SK-N-SH treated with all-trans-retinoic acid at 6 μM for 48 hours (cell line): ENCODE data around the gene FBH1.

Experiments used
- ATAC-seq: fragments of 200-7000 bp; cut with Tn5 transposase; 3 replicates; pipeline ENCODE4 v1.9.1; 2020; ENCODE audit warnings: mild to moderate bottlenecking, moderate library complexity
- ARNTL ChIP-seq: fragments of 450-650 bp; formaldehyde crosslinking; IDR thresholded peaks from 2 replicates; pipeline ENCODE4 v1.5.0; 2020; ENCODE audit warnings: low read depth, mild to moderate bottlenecking, moderate library complexity, borderline replicate concordance
- BACH2 ChIP-seq: fragments of 250-450 bp; sonication (Bioruptor Pico); IDR thresholded peaks from 2 replicates; pipeline ENCODE4 v1.9.0; 2021; ENCODE audit warnings: mild to moderate bottlenecking, borderline replicate concordance
- CSDC2 ChIP-seq: fragments of 250-450 bp; sonication (Bioruptor Pico); IDR thresholded peaks from 2 replicates; pipeline ENCODE4 v1.5.0; 2020; ENCODE audit warnings: mild to moderate bottlenecking, moderate library complexity
- ESRRG ChIP-seq: fragments of 250-450 bp; sonication (Bioruptor Pico); IDR thresholded peaks from 2 replicates; pipeline ENCODE4 v1.6.1; 2021; ENCODE audit warnings: mild to moderate bottlenecking
- GLIS3 ChIP-seq: fragments of 250-450 bp; sonication (Bioruptor Pico); IDR thresholded peaks from 2 replicates; pipeline ENCODE4 v1.5.0; 2020; ENCODE audit warnings: mild to moderate bottlenecking, moderate library complexity
- ISL1 ChIP-seq: fragments of 250-450 bp; sonication (Bioruptor Pico); IDR thresholded peaks from 2 replicates; pipeline ENCODE4 v2.1.2; 2022; ENCODE audit warnings: mild to moderate bottlenecking, moderate library complexity
- OSR1 ChIP-seq: fragments of 250-450 bp; sonication (Bioruptor Pico); IDR thresholded peaks from 2 replicates; pipeline ENCODE4 v1.8.0; 2022; ENCODE audit warnings: moderate library complexity, mild to moderate bottlenecking, inconsistent platforms
- PPARA ChIP-seq: fragments of 250-450 bp; sonication (Bioruptor Pico); IDR thresholded peaks from 2 replicates; pipeline ENCODE4 v1.5.0; 2020; ENCODE audit warnings: mild to moderate bottlenecking, borderline replicate concordance
- RARB ChIP-seq: fragments of 250-450 bp; sonication (Bioruptor Pico); IDR thresholded peaks from 2 replicates; pipeline ENCODE4 v1.8.0; 2021; ENCODE audit warnings: mild to moderate bottlenecking, moderate library complexity
- SNAI2 ChIP-seq: fragments of 250-450 bp; sonication (Bioruptor Pico); IDR thresholded peaks from 2 replicates; pipeline ENCODE4 v1.5.0; 2020; ENCODE audit warnings: mild to moderate bottlenecking, moderate library complexity
- TCF4 ChIP-seq: fragments of 250-450 bp; sonication (Bioruptor Pico); IDR thresholded peaks from 2 replicates; pipeline ENCODE4 v1.8.0; 2021; ENCODE audit warnings: mild to moderate bottlenecking, moderate library complexity, borderline replicate concordance
- TOX ChIP-seq: fragments of 250-450 bp; sonication (Bioruptor Pico); IDR thresholded peaks from 2 replicates; pipeline ENCODE4 v1.8.0; 2021; ENCODE audit warnings: mild to moderate bottlenecking, moderate library complexity, borderline replicate concordance
- ZFP3 ChIP-seq: fragments of 250-450 bp; sonication (Bioruptor Pico); IDR thresholded peaks from 2 replicates; pipeline ENCODE4 v1.5.0; 2020; ENCODE audit warnings: mild to moderate bottlenecking, moderate library complexity
- ZFP30 ChIP-seq: fragments of 450-650 bp; formaldehyde crosslinking; IDR thresholded peaks from 2 replicates; pipeline ENCODE4 v1.5.0; 2022; ENCODE audit warnings: mild to moderate bottlenecking, moderate library complexity
- ZNF565 ChIP-seq: fragments of 450-650 bp; formaldehyde crosslinking; conservative IDR thresholded peaks from 2 replicates; pipeline ENCODE4 v1.5.0; 2020; ENCODE audit warnings: low read depth, mild to moderate bottlenecking, moderate library complexity
- ZNF70 ChIP-seq: fragments of 450-650 bp; formaldehyde crosslinking; IDR thresholded peaks from 2 replicates; pipeline ENCODE4 v1.5.0; 2020; ENCODE audit warnings: mild to moderate bottlenecking, moderate library complexity
- ZNF8 ChIP-seq: fragments of 450-650 bp; formaldehyde crosslinking; IDR thresholded peaks from 2 replicates; pipeline ENCODE4 v1.5.0; 2020; ENCODE audit warnings: mild to moderate bottlenecking, moderate library complexity
- TF ChIP-seq, protein P1 (sequence below): fragments of 250-450 bp; sonication (Bioruptor Pico); IDR thresholded peaks from 2 replicates; pipeline ENCODE4 v1.5.0; 2020; ENCODE audit warnings: mild to moderate bottlenecking, moderate library complexity
- TF ChIP-seq, protein P2 (sequence below): fragments of 250-450 bp; sonication (Bioruptor Pico); IDR thresholded peaks from 2 replicates; pipeline ENCODE4 v1.5.1; 2020; ENCODE audit warnings: low read depth, mild to moderate bottlenecking, moderate library complexity
- TF ChIP-seq, protein P3 (sequence below): fragments of 250-450 bp; sonication (Bioruptor Pico); IDR thresholded peaks from 2 replicates; pipeline ENCODE4 v1.5.1; 2021; ENCODE audit warnings: mild to moderate bottlenecking, moderate library complexity
- TF ChIP-seq, protein P4 (sequence below): fragments of 250-450 bp; sonication (Bioruptor Pico); IDR thresholded peaks from 2 replicates; pipeline ENCODE4 v1.8.0; 2021; ENCODE audit warnings: low read depth, mild to moderate bottlenecking, moderate library complexity, borderline replicate concordance

The FBH1 gene

DNA sequence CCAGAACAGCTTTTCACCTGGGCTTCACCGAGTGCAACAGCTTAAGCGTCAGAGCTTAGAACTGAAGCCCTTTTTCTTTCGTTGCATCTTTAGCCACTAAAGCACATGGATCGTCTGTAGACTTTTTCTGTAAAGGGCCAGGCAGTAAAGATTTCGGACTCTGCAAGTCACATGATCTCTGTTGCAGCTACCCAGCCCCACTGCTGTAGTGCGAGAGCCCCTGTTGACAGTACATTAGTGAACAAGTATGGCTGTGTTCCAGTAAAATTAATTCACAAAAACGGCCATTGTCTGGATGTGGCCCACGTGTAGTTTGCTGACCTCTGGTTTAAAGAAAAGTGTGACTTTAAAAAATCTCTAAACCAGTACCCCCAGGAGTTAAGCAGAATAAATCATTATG is 39.4 kb downstream of the FBH1 start (continued):
- TF ChIP-seq, protein P1, sequence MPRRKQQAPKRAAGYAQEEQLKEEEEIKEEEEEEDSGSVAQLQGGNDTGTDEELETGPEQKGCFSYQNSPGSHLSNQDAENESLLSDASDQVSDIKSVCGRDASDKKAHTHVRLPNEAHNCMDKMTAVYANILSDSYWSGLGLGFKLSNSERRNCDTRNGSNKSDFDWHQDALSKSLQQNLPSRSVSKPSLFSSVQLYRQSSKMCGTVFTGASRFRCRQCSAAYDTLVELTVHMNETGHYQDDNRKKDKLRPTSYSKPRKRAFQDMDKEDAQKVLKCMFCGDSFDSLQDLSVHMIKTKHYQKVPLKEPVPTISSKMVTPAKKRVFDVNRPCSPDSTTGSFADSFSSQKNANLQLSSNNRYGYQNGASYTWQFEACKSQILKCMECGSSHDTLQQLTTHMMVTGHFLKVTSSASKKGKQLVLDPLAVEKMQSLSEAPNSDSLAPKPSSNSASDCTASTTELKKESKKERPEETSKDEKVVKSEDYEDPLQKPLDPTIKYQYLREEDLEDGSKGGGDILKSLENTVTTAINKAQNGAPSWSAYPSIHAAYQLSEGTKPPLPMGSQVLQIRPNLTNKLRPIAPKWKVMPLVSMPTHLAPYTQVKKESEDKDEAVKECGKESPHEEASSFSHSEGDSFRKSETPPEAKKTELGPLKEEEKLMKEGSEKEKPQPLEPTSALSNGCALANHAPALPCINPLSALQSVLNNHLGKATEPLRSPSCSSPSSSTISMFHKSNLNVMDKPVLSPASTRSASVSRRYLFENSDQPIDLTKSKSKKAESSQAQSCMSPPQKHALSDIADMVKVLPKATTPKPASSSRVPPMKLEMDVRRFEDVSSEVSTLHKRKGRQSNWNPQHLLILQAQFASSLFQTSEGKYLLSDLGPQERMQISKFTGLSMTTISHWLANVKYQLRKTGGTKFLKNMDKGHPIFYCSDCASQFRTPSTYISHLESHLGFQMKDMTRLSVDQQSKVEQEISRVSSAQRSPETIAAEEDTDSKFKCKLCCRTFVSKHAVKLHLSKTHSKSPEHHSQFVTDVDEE: no peak
- TF ChIP-seq ESRRG (CRISPR knock-in tag) (no peak), ARNTL (CRISPR knock-in tag) (no peak)

DNA sequence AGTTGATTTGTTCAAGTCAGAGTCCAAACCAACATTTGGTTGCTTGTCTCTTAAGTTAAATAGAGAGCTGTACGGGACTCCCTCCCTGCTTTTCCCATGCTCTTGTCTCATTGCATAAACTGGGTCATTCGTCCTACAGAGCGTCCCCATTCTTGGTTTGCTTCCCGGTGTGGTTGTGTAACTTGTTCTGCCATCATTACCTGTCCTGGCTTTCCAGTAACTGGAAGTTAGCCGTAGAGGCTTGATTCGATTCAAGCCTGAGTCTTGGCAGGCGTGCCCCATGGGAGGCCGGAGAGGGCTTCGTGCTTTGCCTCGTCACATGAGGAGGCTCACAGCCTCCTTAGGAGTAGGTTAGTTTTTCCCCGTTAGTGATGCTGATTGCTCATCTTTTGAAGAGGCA is 40.2 kb downstream of the FBH1 start:
- no peak for TF ChIP-seq TCF4
- TF ChIP-seq, all 23 proteins: peak for 0
- no peak for ATAC-seq

DNA sequence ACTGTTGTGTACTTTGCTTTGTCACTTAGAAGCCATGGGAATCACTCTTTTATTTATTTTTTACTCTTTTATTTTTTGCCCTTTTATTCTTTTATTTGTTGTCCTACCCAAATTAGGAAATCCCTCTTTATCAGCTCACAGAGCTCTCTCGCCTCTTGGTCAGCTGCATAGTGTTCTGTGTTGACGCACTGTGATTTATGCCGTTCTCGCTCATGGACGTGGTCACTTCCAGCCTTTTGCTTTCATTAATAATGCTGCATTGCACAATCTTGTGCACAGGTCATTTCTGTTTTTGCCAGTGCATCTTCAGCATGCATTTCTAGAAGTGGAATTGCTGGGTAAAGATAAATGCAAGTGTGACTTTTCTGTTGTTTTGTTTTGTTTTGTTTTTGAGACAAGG is 42.3 kb downstream of the FBH1 start:
- no peak for ATAC-seq
- TF ChIP-seq ZNF8 (CRISPR knock-in tag) (no peak), ISL1 (CRISPR knock-in tag) (no peak), ARNTL (CRISPR knock-in tag) (no peak), TOX (CRISPR knock-in tag) (no peak), TCF4 (no peak), OSR1 (no peak), GLIS3 (no peak), ZNF565 (CRISPR knock-in tag) (no peak), BACH2 (CRISPR knock-in tag) (no peak), CSDC2 (CRISPR knock-in tag) (no peak), PPARA (CRISPR knock-in tag) (no peak), ZNF70 (CRISPR knock-in tag) (no peak), ESRRG (CRISPR knock-in tag) (no peak)
- TF ChIP-seq, protein P2, sequence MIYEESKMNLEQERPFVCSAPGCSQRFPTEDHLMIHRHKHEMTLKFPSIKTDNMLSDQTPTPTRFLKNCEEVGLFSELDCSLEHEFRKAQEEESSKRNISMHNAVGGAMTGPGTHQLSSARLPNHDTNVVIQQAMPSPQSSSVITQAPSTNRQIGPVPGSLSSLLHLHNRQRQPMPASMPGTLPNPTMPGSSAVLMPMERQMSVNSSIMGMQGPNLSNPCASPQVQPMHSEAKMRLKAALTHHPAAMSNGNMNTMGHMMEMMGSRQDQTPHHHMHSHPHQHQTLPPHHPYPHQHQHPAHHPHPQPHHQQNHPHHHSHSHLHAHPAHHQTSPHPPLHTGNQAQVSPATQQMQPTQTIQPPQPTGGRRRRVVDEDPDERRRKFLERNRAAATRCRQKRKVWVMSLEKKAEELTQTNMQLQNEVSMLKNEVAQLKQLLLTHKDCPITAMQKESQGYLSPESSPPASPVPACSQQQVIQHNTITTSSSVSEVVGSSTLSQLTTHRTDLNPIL (CRISPR knock-in tag): no peak
- TF ChIP-seq, protein P3, sequence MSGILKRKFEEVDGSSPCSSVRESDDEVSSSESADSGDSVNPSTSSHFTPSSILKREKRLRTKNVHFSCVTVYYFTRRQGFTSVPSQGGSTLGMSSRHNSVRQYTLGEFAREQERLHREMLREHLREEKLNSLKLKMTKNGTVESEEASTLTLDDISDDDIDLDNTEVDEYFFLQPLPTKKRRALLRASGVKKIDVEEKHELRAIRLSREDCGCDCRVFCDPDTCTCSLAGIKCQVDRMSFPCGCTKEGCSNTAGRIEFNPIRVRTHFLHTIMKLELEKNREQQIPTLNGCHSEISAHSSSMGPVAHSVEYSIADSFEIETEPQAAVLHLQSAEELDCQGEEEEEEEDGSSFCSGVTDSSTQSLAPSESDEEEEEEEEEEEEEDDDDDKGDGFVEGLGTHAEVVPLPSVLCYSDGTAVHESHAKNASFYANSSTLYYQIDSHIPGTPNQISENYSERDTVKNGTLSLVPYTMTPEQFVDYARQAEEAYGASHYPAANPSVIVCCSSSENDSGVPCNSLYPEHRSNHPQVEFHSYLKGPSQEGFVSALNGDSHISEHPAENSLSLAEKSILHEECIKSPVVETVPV (CRISPR knock-in tag): no peak
- TF ChIP-seq, protein P4, sequence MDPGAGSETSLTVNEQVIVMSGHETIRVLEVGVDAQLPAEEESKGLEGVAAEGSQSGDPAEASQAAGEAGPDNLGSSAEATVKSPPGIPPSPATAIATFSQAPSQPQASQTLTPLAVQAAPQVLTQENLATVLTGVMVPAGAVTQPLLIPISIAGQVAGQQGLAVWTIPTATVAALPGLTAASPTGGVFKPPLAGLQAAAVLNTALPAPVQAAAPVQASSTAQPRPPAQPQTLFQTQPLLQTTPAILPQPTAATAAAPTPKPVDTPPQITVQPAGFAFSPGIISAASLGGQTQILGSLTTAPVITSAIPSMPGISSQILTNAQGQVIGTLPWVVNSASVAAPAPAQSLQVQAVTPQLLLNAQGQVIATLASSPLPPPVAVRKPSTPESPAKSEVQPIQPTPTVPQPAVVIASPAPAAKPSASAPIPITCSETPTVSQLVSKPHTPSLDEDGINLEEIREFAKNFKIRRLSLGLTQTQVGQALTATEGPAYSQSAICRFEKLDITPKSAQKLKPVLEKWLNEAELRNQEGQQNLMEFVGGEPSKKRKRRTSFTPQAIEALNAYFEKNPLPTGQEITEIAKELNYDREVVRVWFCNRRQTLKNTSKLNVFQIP (CRISPR knock-in tag): no peak

DNA sequence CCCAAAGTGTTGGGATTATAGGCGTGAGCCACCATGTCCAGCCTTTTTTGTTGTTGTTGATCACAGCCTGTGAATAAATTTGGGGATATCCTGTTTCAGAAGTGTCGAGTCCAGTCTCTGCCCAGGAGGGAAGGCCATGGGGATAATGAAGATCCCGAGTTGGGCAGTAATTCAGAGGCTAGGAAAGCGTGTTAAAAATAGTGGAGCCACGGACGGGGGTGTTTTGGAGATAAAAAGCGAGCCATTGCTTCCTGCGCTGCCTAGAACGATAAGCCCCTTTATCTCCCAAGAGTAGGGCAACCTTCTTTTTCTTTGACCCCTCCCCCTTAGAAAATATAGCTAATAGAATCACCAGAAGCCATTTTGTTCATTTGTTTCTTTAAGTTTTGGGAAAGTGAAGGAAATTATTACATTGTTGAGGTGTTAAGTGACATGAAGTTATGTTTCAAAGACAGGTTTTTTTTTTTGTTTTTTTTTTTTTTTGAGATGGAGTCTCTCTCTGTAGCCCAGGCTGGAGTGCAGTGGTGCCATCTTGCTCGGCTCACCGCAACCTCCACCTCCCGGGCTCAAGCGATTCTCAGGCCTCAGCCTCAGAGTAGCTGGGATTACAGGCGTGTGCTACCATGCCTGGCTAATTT is 44.0 kb downstream of the FBH1 start:
- TF ChIP-seq RARB (CRISPR knock-in tag): no peak
- TF ChIP-seq SNAI2 (CRISPR knock-in tag): no peak
- TF ChIP-seq ZNF70 (CRISPR knock-in tag): no peak
- TF ChIP-seq ZFP3 (CRISPR knock-in tag): no peak
- TF ChIP-seq, protein P3 (CRISPR knock-in tag): no peak
- TF ChIP-seq ARNTL (CRISPR knock-in tag): no peak
- TF ChIP-seq, protein P1: no peak
- TF ChIP-seq OSR1: no peak
- TF ChIP-seq, protein P4 (CRISPR knock-in tag): no peak
- no peak for TF ChIP-seq ZFP30 (CRISPR knock-in tag)
- TF ChIP-seq ZNF565 (CRISPR knock-in tag): no peak
- TF ChIP-seq, all 23 proteins: peak for 0
- no peak for ATAC-seq
